Measurements from ENCODE around the gene MIF.
"Not testable (repeated sequence)": the region's sequence is repeated elsewhere in the genome, so short reads cannot be mapped to it uniquely, and the experiment has no call there.

The MIF gene

DNA sequence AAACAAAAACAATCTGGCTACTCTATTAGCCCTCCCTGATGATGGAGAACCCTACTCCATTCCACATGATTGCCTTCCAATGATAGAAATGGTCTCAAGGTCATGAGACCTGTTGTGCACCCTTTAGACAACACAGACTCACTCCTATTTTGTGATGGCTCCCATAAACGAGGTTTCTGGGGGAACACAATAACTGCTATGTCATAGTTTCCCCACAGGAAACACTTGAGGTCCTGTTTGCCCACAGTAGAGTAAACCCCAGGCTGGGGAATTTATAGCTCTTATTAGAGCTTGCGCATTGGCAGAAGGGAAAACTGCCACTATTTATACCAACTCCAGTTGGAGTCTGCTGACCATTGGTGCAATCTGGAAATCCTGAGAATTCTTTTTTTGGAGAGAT is 28.7 kb downstream of the MIF start:
- H3K27ac ChIP-seq (ENCODE audit: low read depth, low read length) = no peak overlapping the region
- no peak overlapping the region for H3K4me3 ChIP-seq (ENCODE audit: low read depth in 1 of 2, low read length in 2 of 2)
- H3K9me3 ChIP-seq (ENCODE audit: low read length) = no peaks in the 10 kb centered on the region
- no peaks in the 10 kb centered on the region for H3K27me3 ChIP-seq (ENCODE audit: control insufficient read depth in 1 of 2, insufficient read depth in 2 of 2, low read length in 2 of 2)
- no peaks in the 10 kb centered on the region for H3K36me3 ChIP-seq (ENCODE audit: insufficient read depth, low read length)
- no peak overlapping the region for H3K9ac ChIP-seq (ENCODE audit: low read length)
- no peaks in the 10 kb centered on the region for H3K4me1 ChIP-seq (ENCODE audit: insufficient read depth, low read length)

DNA sequence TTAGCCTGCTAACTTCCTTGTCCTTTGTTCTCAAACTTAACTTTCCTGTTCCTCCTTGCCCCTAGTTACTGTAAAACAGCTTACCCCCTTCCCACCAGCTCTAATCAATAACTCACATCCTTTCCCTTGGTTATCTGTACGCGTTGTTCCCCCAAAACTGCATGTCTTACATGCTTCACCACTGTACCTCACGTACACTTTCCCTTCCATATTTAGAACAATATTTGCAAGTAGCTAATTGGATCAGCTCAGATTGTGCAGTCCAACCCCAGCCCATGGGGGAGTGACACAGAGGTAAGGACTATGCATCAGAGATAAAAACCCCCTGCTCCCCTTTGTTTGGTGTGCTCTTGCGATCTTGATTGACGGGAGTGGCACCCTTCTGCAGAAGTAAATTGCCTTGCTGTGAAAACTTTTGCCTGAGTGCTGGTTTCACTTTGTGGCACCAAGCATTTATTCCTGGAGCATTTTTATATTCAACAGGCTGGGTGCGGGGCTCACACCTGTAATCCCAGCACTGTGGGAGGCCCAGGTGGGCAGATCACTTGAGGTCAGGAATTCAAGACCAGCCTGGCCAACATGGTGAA is 30.9 kb downstream of the MIF start:
- Histone ChIP-seq H3K9me3 (ENCODE audit: low read length) (no peaks in the 10 kb centered on the region), H3K27ac (ENCODE audit: low read depth, low read length) (no peak overlapping the region), H3K4me1 (ENCODE audit: insufficient read depth, low read length) (no peaks in the 10 kb centered on the region), H3K4me3 (ENCODE audit: low read depth in 1 of 2, low read length in 2 of 2) (no peak overlapping the region), H3K9ac (ENCODE audit: low read length) (no peak overlapping the region), H3K27me3 (ENCODE audit: control insufficient read depth in 1 of 2, insufficient read depth in 2 of 2, low read length in 2 of 2) (no peaks in the 10 kb centered on the region), H3K36me3 (ENCODE audit: insufficient read depth, low read length) (no peaks in the 10 kb centered on the region)

DNA sequence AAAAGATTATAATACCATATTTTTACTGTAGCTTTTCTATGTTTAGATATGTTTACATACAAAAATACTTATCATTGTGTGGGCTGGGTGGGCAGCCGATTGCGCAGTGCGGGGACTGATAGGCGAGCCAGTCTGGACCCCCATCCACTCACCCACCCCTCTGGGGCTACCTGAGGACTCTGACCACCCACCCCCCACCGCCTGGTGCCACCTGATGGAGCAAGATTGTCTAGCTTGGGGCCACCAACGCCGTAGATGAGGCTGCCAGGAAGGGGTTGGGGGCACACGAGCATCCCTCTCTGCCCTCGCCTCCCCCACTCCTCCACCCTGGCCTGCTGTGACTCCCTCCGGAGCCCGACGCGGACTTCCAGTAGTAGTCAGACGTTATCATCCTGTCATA is 32.4 kb downstream of the MIF start:
- no peaks in the 10 kb centered on the region for H3K36me3 ChIP-seq (ENCODE audit: insufficient read depth, low read length)
- H3K4me1 ChIP-seq (ENCODE audit: insufficient read depth, low read length) = no peaks in the 10 kb centered on the region
- no peaks in the 10 kb centered on the region for H3K9me3 ChIP-seq (ENCODE audit: low read length)
- no peak overlapping the region for H3K4me3 ChIP-seq (ENCODE audit: low read depth in 1 of 2, low read length in 2 of 2)
- H3K27ac ChIP-seq (ENCODE audit: low read depth, low read length) = no peak overlapping the region
- no peaks in the 10 kb centered on the region for H3K27me3 ChIP-seq (ENCODE audit: control insufficient read depth in 1 of 2, insufficient read depth in 2 of 2, low read length in 2 of 2)
- H3K9ac ChIP-seq (ENCODE audit: low read length) = no peak overlapping the region

DNA sequence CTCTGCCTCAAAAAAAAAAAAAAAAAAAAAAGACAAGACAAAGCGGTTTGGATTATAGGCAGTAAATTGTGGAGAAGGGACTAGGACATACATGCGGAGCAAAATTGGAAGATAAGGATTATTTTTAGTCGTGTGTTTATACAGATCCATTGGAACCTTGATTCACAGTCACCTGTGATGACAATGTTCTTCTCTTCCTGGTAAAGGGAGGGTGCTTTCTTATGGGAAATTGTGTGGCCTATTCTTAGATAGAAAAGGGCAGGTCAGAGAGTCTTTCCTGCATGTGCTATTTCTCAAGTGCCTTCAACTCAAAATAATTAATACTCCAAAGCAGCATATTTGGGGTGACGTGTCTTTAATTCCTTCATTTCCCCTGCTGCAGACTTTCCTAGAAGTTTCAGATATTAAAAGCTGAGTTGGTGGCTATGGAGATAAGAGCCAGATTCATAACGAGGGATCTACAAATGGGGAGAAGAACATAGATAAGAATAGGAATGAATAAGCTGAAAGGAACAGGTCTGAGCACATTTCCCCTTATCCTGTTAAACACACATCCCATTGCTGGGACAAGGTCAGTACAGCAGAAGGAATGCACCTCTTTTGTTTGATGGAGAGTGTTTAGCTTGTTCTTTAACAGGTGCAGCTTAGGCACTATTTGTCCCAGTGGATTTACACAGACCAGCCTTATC is 44.3 kb downstream of the MIF start:
- H3K27ac ChIP-seq (ENCODE audit: low read depth, low read length) = no peak overlapping the region
- H3K4me3 ChIP-seq (ENCODE audit: low read depth in 1 of 2, low read length in 2 of 2) = no peak overlapping the region
- H3K9ac ChIP-seq (ENCODE audit: low read length) = no peak overlapping the region
- H3K4me1 ChIP-seq (ENCODE audit: insufficient read depth, low read length) = no peaks in the 10 kb centered on the region
- H3K27me3 ChIP-seq (ENCODE audit: control insufficient read depth in 1 of 2, insufficient read depth in 2 of 2, low read length in 2 of 2) = no peaks in the 10 kb centered on the region
- H3K36me3 ChIP-seq (ENCODE audit: insufficient read depth, low read length) = no peaks in the 10 kb centered on the region
- no peaks in the 10 kb centered on the region for H3K9me3 ChIP-seq (ENCODE audit: low read length)

DNA sequence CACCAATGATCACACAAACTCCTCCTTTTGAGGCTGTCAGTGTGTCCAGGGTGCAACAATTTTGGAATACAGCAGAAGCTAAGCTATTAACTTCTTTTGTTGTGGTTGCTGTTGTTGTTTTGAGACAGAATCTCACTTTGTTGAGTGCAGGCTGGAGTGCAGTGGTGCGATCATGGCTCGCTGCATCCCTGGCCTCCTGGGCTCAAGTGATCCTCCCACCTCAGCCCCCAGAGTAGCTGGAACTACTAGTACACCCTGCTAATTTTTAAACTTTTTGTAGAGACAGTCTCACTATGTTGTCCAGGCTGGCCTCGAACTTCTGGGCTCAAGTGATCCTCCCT is 44.8 kb downstream of the MIF start:
- no peak overlapping the region for H3K27ac ChIP-seq (ENCODE audit: low read depth, low read length)
- H3K4me3 ChIP-seq (ENCODE audit: low read depth in 1 of 2, low read length in 2 of 2) = no peak overlapping the region
- no peaks in the 10 kb centered on the region for H3K27me3 ChIP-seq (ENCODE audit: control insufficient read depth in 1 of 2, insufficient read depth in 2 of 2, low read length in 2 of 2)
- no peaks in the 10 kb centered on the region for H3K9me3 ChIP-seq (ENCODE audit: low read length)
- H3K36me3 ChIP-seq (ENCODE audit: insufficient read depth, low read length) = no peaks in the 10 kb centered on the region
- H3K9ac ChIP-seq (ENCODE audit: low read length) = no peak overlapping the region
- no peaks in the 10 kb centered on the region for H3K4me1 ChIP-seq (ENCODE audit: insufficient read depth, low read length)

DNA sequence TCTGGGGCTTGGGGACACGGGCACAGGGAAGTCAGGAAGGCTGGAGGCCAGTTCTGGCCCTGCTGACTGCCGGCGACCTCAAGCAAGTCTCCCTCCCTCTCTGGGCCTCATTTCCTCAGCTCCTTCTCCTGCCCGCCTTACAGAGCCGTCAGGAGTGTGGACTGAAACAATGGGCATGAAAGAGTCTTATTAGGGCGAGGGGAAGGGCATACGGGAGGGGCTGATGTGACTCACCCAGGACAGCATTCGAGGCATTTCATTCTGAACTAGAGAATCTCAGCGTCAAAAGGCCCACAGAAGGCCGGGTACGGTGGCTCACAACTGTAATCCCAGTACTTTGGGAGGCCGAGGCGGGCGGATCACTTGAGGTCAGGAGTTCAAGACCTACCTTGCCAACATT is 46.0 kb downstream of the MIF start:
- H3K4me3 ChIP-seq (ENCODE audit: low read depth in 1 of 2, low read length in 2 of 2); H3K36me3 ChIP-seq (ENCODE audit: insufficient read depth, low read length); H3K9ac ChIP-seq (ENCODE audit: low read length); H3K27ac ChIP-seq (ENCODE audit: low read depth, low read length); H3K27me3 ChIP-seq (ENCODE audit: control insufficient read depth in 1 of 2, insufficient read depth in 2 of 2, low read length in 2 of 2); H3K9me3 ChIP-seq (ENCODE audit: low read length); H3K4me1 ChIP-seq (ENCODE audit: insufficient read depth, low read length): not testable (repeated sequence)

Data from muscle layer of colon (tissue), 2 donors.